Measurements from ENCODE around the gene DEFB126.

DEFB126 gene

GRCh38 chr20:157154-157553, 14.8 kb downstream of the DEFB126 start, which contains the start of gene DEFB127:
Gene DEFB127, plus strand, starts transcription at chr20:157454. Its CDS starts 91 bp downstream, at chr20:157545.
- no peak within 1 kb of the TSS for H3K4me3 ChIP-seq (ENCODE audit: low read length)
- H3K27me3 ChIP-seq (ENCODE audit: control insufficient read depth, insufficient read depth, low read length): no peaks in the 10 kb centered on the region
- no peaks in the 10 kb centered on the region for H3K9me3 ChIP-seq (ENCODE audit: control insufficient read depth, low read depth, low read length)
- no peak within 1 kb of the TSS for H3K27ac ChIP-seq (ENCODE audit: low read length)
- H3K9ac ChIP-seq (ENCODE audit: low read length): no peak within 1 kb of the TSS
- no peaks in the 10 kb centered on the region for H3K36me3 ChIP-seq (ENCODE audit: control insufficient read depth, low read depth, low read length)
- no peaks in the 10 kb centered on the region for H3K4me1 ChIP-seq (ENCODE audit: control insufficient read depth, low read depth, low read length)

GRCh38 chr20:164618-165017, 22.2 kb downstream of the DEFB126 start:
- no peaks in the 10 kb centered on the region for H3K36me3 ChIP-seq (ENCODE audit: control insufficient read depth, low read depth, low read length)
- H3K9me3 ChIP-seq (ENCODE audit: control insufficient read depth, low read depth, low read length): no peaks in the 10 kb centered on the region
- no peaks in the 10 kb centered on the region for H3K27me3 ChIP-seq (ENCODE audit: control insufficient read depth, insufficient read depth, low read length)
- H3K4me1 ChIP-seq (ENCODE audit: control insufficient read depth, low read depth, low read length): no peaks in the 10 kb centered on the region
- H3K4me3 ChIP-seq (ENCODE audit: low read length): no peak overlapping the region
- H3K9ac ChIP-seq (ENCODE audit: low read length): no peak overlapping the region
- no peak overlapping the region for H3K27ac ChIP-seq (ENCODE audit: low read length)

GRCh38 chr20:168876-169275, 26.5 kb downstream of the DEFB126 start:
- H3K27me3 ChIP-seq (ENCODE audit: control insufficient read depth, insufficient read depth, low read length): no peaks in the 10 kb centered on the region
- H3K9me3 ChIP-seq (ENCODE audit: control insufficient read depth, low read depth, low read length): no peaks in the 10 kb centered on the region
- H3K4me3 ChIP-seq (ENCODE audit: low read length): no peak overlapping the region
- no peaks in the 10 kb centered on the region for H3K4me1 ChIP-seq (ENCODE audit: control insufficient read depth, low read depth, low read length)
- H3K36me3 ChIP-seq (ENCODE audit: control insufficient read depth, low read depth, low read length): no peaks in the 10 kb centered on the region
- no peak overlapping the region for H3K27ac ChIP-seq (ENCODE audit: low read length)
- no peak overlapping the region for H3K9ac ChIP-seq (ENCODE audit: low read length)

GRCh38 chr20:184288-184687, 41.9 kb downstream of the DEFB126 start:
- Histone ChIP-seq H3K27ac (ENCODE audit: low read length) (no peak overlapping the region), H3K27me3 (ENCODE audit: control insufficient read depth, insufficient read depth, low read length) (no peaks in the 10 kb centered on the region), H3K36me3 (ENCODE audit: control insufficient read depth, low read depth, low read length) (no peaks in the 10 kb centered on the region), H3K9me3 (ENCODE audit: control insufficient read depth, low read depth, low read length) (no peaks in the 10 kb centered on the region), H3K4me1 (ENCODE audit: control insufficient read depth, low read depth, low read length) (no peaks in the 10 kb centered on the region), H3K4me3 (ENCODE audit: low read length) (no peak overlapping the region), H3K9ac (ENCODE audit: low read length) (no peak overlapping the region)

GRCh38 chr20:187733-188132, 45.3 kb downstream of the DEFB126 start:
- Histone ChIP-seq H3K27ac (ENCODE audit: low read length) (no peak overlapping the region), H3K9ac (ENCODE audit: low read length) (no peak overlapping the region), H3K36me3 (ENCODE audit: control insufficient read depth, low read depth, low read length) (no peaks in the 10 kb centered on the region), H3K4me3 (ENCODE audit: low read length) (no peak overlapping the region), H3K4me1 (ENCODE audit: control insufficient read depth, low read depth, low read length) (no peaks in the 10 kb centered on the region), H3K9me3 (ENCODE audit: control insufficient read depth, low read depth, low read length) (no peaks in the 10 kb centered on the region), H3K27me3 (ENCODE audit: control insufficient read depth, insufficient read depth, low read length) (no peaks in the 10 kb centered on the region)

- H3K36me3 ChIP-seq (ENCODE audit: control insufficient read depth, low read depth, low read length): no peaks in the 10 kb centered on the region
- no peaks in the 10 kb centered on the region for H3K9me3 ChIP-seq (ENCODE audit: control insufficient read depth, low read depth, low read length)
- no peaks in the 10 kb centered on the region for H3K4me1 ChIP-seq (ENCODE audit: control insufficient read depth, low read depth, low read length)
- H3K4me3 ChIP-seq (ENCODE audit: low read length): no peak within 1 kb of the TSS
- H3K27me3 ChIP-seq (ENCODE audit: control insufficient read depth, insufficient read depth, low read length): no peaks in the 10 kb centered on the region
- H3K27ac ChIP-seq (ENCODE audit: low read length): no peak within 1 kb of the TSS
- H3K9ac ChIP-seq (ENCODE audit: low read length): no peak within 1 kb of the TSS
These were observed 47.2 kb downstream of the DEFB126 start, which contains the start of gene DEFB128 for GRCh38 chr20:189611-190010. Gene DEFB128, minus strand, starts transcription at chr20:189711. Its CDS starts 88 bp downstream, at chr20:189623.
